Activated T-helper 17 cell treated with anti-CD3 and anti-CD28 coated beads, Interleukin-2, amount 50 U/mL, for 72 hours (primary cell): Measurements from ENCODE around the gene PCDH9. TPM values are rescaled to one million over a fixed set of nuclear protein-coding genes. Genes with fewer than 3 reads are reported as not detected.
"Not testable (repeated sequence)": the region's sequence is repeated elsewhere in the genome, so short reads cannot be mapped to it uniquely, and the experiment has no call there.

Source experiments
- ATAC-seq: fragments of 150-1000 bp; cut with Tn5 transposase; replicated peaks from 2 replicates; pipeline ENCODE4 v1.10.0; 2021; ENCODE audit warnings: mild to moderate bottlenecking, moderate library complexity
- H3K27ac Mint-ChIP-seq: one replicate; pipeline ENCODE4 v1.8.0; 2022; ENCODE audit warnings: mixed read lengths
- H3K27me3 Mint-ChIP-seq: one replicate; pipeline ENCODE4 v1.8.0; 2022; ENCODE audit warnings: mixed read lengths
- H3K36me3 Mint-ChIP-seq: one replicate; pipeline ENCODE4 v1.8.0; 2022; ENCODE audit warnings: low read depth, mild to moderate bottlenecking, mixed read lengths
- H3K4me1 Mint-ChIP-seq: one replicate; pipeline ENCODE4 v1.8.0; 2022; ENCODE audit warnings: mixed read lengths
- H3K4me3 Mint-ChIP-seq: one replicate; pipeline ENCODE4 v1.8.0; 2022; ENCODE audit warnings: mild to moderate bottlenecking, mixed read lengths
- H3K9me3 Mint-ChIP-seq: one replicate; pipeline ENCODE4 v1.8.0; 2022; ENCODE audit warnings: mixed read lengths
- total RNA-seq, 2 donors: library from RNA; stranded (reverse); gene quantifications; one replicate each; pipeline ENCODE4 v1.2.3, GENCODE V29; 2022

The PCDH9 gene
- total RNA-seq, 2 donors from 2014 or later: 0.11 TPM

DNA sequence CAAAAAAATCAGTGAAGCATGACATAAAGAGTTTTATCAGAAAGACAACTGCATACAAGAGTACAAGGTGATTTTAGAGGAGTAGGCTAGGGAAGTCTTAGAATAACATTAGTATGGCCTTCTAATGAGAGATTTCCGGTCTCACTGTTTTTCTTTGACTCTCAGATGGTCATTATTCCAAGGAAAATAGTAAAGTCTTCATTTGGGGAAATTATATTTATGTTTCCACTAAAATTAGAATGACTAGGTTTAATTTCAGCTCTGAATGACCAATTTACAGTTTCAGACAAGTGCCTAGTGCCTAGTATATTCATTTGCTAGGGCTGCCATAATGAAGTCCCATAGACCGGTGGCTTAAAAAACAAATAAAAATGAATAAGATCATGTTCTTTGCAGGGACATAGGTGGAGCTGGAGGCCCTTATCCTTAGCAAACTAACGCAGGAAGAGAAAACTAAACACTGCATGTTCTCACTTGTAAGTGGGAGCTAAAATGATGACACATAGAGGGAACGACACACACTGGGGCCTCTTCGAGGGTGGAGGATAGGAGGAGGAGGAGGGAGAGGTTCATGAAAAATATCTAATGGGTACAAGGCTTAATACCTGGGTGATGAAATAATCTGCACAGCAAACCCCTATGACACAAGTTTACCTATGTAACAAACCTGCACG is 303.1 kb downstream of the PCDH9 start:
- no peak for ATAC-seq
- H3K9me3 Mint-ChIP-seq: peaks cover 6% of the 10 kb centered on the region
- H3K36me3 Mint-ChIP-seq: no peaks in the 10 kb centered on the region
- H3K4me3 Mint-ChIP-seq: no peak overlapping the region
- no peaks in the 10 kb centered on the region for H3K4me1 Mint-ChIP-seq
- H3K27ac Mint-ChIP-seq: no peak overlapping the region
- H3K27me3 Mint-ChIP-seq: no peaks in the 10 kb centered on the region

DNA sequence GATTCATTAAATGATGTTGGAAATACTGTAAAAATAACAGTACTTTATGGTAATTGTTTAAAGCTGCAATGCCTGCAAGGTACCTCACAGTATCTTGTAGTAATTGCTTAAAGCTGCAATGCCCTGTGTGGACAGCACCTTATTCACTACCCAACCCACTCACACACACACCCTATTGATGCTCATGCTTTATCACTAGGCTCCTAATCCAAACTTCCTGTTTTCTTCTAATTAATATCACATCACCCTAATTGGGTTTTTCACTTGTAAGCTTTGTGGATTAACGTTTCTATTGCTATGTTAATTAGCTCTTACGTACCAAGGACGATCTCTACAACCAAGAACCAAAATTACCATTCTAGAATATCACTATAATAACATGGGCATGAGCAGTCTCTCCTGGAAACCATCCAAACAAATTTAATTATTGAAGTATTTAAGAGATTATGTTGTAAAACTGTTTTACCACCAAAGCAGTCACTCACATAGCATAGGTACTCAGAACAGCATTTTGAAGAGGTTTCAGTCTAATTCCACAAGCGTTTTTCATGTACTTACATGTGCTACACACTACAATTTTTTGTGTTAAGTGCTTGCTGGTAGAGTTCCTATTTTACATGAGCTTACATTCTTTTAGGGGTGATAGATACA is 303.8 kb downstream of the PCDH9 start:
- Mint-ChIP-seq H3K27ac (no peak overlapping the region), H3K36me3 (no peaks in the 10 kb centered on the region), H3K4me1 (no peaks in the 10 kb centered on the region), H3K9me3 (peaks cover 6% of the 10 kb centered on the region), H3K4me3 (no peak overlapping the region), H3K27me3 (no peaks in the 10 kb centered on the region)
- no peak for ATAC-seq

DNA sequence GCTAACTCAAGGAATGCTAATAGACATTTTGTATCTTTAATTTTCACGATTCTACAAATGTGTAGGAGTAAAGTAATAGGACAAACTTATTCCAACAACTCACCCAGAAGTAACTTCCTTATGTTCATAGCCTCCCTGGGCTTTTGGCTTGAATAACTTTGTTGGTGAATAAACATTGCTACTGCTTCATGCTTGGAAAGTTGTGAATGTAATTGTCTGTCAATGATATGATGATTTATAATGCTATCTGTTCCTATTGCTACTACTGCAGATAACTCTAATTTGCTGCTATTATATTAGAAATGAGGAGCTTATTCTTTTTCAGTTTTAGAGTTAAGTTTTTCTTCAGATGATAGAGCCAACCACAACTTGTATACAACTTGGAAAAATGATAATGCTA is 307.7 kb downstream of the PCDH9 start:
- no peaks in the 10 kb centered on the region for H3K27me3 Mint-ChIP-seq
- no peak overlapping the region for H3K4me3 Mint-ChIP-seq
- peaks cover 11% of the 10 kb centered on the region for H3K9me3 Mint-ChIP-seq
- no peaks in the 10 kb centered on the region for H3K36me3 Mint-ChIP-seq
- ATAC-seq: no peak
- H3K4me1 Mint-ChIP-seq: no peaks in the 10 kb centered on the region
- H3K27ac Mint-ChIP-seq: no peak overlapping the region

DNA sequence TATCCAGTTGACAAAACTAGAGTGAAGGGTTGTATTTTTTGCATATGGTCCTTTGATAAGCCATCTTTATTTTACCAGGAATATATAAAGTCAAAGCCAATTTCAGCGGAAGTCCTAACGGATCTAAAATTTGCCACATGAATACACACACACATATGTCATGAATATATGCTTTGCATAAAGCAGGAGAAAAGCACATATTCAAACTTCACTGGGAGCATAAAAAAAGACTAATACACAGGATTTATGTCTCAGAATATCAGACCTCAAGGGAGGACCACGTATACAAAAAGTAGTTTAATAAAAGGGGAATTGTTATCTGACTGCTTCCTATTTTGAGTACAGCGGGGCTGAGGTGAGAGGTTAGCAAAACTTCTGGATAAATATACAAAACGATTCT is 308.7 kb downstream of the PCDH9 start:
- H3K27me3 Mint-ChIP-seq: no peaks in the 10 kb centered on the region
- no peaks in the 10 kb centered on the region for H3K36me3 Mint-ChIP-seq
- no peak for ATAC-seq
- peaks cover 8% of the 10 kb centered on the region for H3K9me3 Mint-ChIP-seq
- H3K4me3 Mint-ChIP-seq: no peak overlapping the region
- no peaks in the 10 kb centered on the region for H3K4me1 Mint-ChIP-seq
- no peak overlapping the region for H3K27ac Mint-ChIP-seq

DNA sequence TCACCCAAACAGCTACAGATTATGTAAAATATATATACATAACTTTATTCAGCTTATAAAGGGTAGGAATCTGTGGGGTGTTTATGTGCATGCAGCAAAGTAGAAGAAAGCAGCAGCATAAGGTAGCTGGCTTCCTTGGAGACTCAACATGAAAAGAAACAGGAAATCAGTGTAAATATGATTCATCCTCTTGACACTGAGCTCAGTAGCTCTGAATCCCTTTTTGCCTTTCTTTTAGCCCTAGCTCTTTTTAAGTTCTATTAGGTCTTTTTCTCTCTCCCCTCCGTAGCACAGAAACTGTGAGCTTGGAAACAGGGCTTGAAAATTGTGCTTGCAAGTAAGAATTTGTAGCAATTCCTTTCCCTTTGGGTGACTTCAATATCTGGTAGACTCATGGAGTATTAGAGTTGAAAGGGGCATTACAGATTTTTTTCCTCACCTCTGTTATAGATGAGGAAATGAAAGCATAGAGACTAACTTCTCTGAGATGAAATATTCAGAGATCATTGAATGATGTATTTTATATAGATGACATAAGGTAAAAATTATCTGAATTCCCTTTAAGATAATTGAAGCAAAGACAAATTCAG is 314.4 kb downstream of the PCDH9 start:
- no peaks in the 10 kb centered on the region for H3K36me3 Mint-ChIP-seq
- no peaks in the 10 kb centered on the region for H3K27me3 Mint-ChIP-seq
- H3K27ac Mint-ChIP-seq: no peak overlapping the region
- H3K4me1 Mint-ChIP-seq: no peaks in the 10 kb centered on the region
- H3K4me3 Mint-ChIP-seq: no peak overlapping the region
- no peak for ATAC-seq
- H3K9me3 Mint-ChIP-seq: peaks cover 5% of the 10 kb centered on the region

DNA sequence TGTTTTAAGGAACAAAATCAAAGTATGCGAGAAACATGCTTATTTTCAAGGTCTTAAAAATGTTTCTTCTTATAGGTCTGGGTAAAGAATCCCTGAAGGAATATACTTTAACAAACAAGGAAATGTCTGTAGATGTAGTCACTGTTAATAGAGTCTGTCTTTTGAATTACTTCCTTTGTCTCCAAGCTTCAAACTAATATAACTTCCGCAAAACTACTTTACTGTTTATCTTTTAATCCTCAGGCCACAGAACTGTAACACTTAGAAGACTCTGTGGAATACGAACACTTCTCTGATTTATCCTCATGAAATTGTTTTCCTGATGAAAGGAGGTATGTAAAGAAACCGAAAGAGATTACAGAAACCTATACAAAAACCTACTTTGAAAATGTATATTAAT is 316.0 kb downstream of the PCDH9 start:
- no peak overlapping the region for H3K27ac Mint-ChIP-seq
- H3K27me3 Mint-ChIP-seq: no peaks in the 10 kb centered on the region
- H3K9me3 Mint-ChIP-seq: peaks cover 9% of the 10 kb centered on the region
- H3K36me3 Mint-ChIP-seq: no peaks in the 10 kb centered on the region
- H3K4me3 Mint-ChIP-seq: no peak overlapping the region
- H3K4me1 Mint-ChIP-seq: no peaks in the 10 kb centered on the region
- no peak for ATAC-seq

DNA sequence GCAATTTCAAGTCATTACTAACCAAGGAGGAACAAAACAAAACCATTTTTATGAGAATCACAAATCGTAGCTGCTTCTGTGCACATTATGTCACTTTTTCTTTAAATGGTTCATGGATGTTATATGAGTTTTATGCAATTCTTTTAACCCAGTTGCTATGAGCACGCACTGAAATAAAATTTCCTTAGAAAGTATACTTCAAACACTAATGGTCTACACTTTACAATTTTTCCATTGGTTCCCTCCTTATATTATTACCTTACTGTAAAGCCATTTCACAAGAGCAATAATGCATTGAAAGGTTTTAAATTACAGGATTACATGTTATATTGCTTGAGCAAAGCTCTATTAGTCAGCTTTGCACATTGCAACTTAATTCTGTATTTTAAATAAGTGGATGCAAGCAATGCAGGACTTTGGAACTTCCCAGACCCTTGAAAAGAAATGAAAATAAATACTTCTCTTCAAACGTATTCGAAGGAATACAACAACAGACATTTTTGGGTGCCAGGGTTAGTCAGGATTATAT is 318.7 kb downstream of the PCDH9 start:
- no peak for ATAC-seq
- no peak overlapping the region for H3K27ac Mint-ChIP-seq
- peaks cover 9% of the 10 kb centered on the region for H3K9me3 Mint-ChIP-seq
- H3K4me1 Mint-ChIP-seq: no peaks in the 10 kb centered on the region
- H3K36me3 Mint-ChIP-seq: no peaks in the 10 kb centered on the region
- H3K4me3 Mint-ChIP-seq: no peak overlapping the region
- H3K27me3 Mint-ChIP-seq: no peaks in the 10 kb centered on the region

DNA sequence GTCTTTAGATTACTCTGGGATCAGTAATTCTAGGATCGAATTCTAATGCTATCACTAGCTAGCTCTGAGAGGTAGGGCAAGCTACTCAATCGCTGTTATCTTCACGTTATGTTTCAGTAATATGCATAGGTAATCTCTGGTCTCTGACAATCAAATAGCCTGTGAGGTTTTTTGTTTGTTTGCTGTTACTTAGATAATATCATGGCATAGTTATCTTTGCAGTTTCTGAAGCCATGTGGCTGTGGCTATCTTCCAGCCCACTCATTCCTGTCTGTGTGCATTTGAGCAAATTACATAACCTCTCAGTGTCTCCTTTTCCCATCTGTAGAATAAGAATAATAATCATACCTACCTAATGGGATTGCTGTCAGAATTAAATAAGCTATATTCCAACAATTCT is 330.2 kb downstream of the PCDH9 start:
- no peak for ATAC-seq
- Mint-ChIP-seq H3K36me3 (no peaks in the 10 kb centered on the region), H3K27me3 (no peaks in the 10 kb centered on the region)

DNA sequence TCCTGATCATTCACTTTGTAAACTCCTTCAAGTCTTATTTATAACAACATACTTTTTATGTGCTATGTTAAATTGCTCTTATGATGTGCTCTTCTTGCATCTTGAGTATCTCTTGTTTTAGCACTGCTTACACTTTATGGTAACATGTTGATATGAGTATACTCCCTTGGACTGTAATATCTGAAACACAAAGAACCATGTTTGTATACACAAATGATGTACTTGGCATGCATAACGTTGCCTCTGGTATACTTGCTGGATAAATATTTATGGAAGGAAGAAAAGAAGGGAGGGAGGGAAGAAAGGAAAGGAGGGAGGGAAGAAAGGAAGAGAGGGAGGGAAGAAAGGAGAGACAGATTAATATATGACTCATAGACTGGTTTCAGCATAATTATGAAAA is 333.2 kb downstream of the PCDH9 start:
- H3K4me1 Mint-ChIP-seq: no peaks in the 10 kb centered on the region
- H3K4me3 Mint-ChIP-seq: no peak overlapping the region
- H3K27me3 Mint-ChIP-seq: no peaks in the 10 kb centered on the region
- H3K36me3 Mint-ChIP-seq: no peaks in the 10 kb centered on the region
- H3K9me3 Mint-ChIP-seq: no peaks in the 10 kb centered on the region
- ATAC-seq: no peak
- H3K27ac Mint-ChIP-seq: no peak overlapping the region

More for the DNA sequence above, 330.2 kb downstream of the PCDH9 start:
- no peaks in the 10 kb centered on the region for H3K9me3 Mint-ChIP-seq
- H3K4me1 Mint-ChIP-seq: no peaks in the 10 kb centered on the region
- H3K27ac Mint-ChIP-seq: no peak overlapping the region
- H3K4me3 Mint-ChIP-seq: no peak overlapping the region

DNA sequence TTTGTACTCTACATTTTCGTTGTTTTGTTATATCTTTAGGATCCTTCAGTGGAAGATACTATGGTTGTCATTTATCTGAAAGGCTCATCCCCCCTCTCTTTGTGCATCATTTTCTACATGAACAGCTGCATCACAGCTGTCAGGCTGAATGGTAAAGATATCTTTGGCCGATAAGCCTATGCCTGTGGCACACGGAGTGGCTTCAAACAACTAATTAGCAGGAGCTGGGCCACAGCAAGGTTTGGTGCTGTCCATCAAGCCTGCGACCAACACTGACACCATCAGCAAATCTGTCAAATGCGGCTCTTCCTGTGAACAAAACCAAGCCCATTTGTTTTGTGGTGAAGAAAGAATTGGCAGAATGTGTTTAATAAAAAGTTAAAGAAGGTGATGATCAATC is 334.4 kb downstream of the PCDH9 start:
- H3K4me3 Mint-ChIP-seq: no peak overlapping the region
- H3K9me3 Mint-ChIP-seq: peaks cover 3% of the 10 kb centered on the region
- no peaks in the 10 kb centered on the region for H3K36me3 Mint-ChIP-seq
- no peaks in the 10 kb centered on the region for H3K27me3 Mint-ChIP-seq
- no peak for ATAC-seq
- H3K4me1 Mint-ChIP-seq: no peaks in the 10 kb centered on the region
- H3K27ac Mint-ChIP-seq: no peak overlapping the region

DNA sequence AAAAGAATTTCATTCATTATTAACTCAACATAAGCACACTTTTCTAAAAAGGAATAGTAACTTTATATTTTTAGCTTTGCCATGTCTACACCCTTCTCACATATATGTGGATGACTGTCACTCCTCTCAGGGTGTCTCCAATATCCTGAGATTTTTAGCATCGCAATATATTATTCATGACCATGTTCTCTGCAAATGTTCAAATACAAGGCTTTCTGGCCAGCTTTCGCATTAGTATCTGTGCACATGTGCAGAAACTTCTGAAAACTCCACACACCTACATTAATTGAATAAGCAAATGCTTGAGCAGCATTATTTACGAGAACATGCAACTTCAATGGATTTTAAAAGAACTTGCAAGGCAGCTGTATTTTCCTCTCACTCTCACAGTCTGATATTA is 334.8 kb downstream of the PCDH9 start:
- Mint-ChIP-seq H3K36me3 (no peaks in the 10 kb centered on the region), H3K9me3 (peaks cover 5% of the 10 kb centered on the region), H3K27ac (no peak overlapping the region), H3K4me3 (no peak overlapping the region), H3K4me1 (no peaks in the 10 kb centered on the region), H3K27me3 (no peaks in the 10 kb centered on the region)
- no peak for ATAC-seq

DNA sequence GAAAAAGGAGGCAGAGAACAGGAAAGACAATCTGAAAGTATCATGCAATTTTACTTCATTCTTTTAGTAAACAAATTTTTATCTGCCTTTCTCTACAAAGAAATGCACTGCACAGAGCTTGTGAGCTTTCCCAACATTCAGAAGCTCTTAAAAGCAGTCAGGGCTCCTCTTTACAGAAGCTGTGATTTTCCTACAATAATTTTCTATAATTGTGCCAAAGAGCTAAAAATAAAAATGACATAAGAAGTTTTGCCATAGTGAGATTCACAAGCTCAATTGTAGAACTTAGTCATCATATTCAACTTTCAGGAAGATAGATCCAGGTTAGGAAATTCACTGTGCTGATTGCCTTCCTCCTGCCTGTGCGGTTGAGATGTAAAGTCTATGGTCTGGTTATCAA is 341.4 kb downstream of the PCDH9 start:
- no peak overlapping the region for H3K4me3 Mint-ChIP-seq
- no peaks in the 10 kb centered on the region for H3K27me3 Mint-ChIP-seq
- H3K4me1 Mint-ChIP-seq: no peaks in the 10 kb centered on the region
- H3K27ac Mint-ChIP-seq: no peak overlapping the region
- H3K9me3 Mint-ChIP-seq: peaks cover 8% of the 10 kb centered on the region
- H3K36me3 Mint-ChIP-seq: no peaks in the 10 kb centered on the region
- no peak for ATAC-seq

DNA sequence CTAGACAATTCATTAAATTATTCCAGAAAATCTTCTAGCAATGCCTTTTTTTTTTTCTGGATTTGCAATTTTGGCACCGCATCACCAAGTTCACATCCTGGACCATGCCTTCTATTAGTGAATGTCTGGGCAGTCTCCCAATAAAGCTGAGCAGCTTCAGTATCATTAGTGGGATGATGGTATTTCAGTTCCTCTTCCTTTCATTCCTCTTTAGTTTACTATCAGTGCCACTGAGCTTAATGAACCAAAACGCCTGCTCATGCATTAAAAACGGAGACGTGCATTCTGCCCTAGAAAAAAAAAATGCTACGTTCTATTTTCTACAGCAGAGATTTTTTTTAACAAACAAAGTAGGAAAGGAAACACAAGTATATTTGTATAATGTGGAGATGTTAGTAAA is 343.0 kb downstream of the PCDH9 start:
- Mint-ChIP-seq H3K4me1 (no peaks in the 10 kb centered on the region), H3K27ac (no peak overlapping the region), H3K9me3 (peaks cover 8% of the 10 kb centered on the region), H3K27me3 (no peaks in the 10 kb centered on the region), H3K4me3 (no peak overlapping the region), H3K36me3 (no peaks in the 10 kb centered on the region)
- ATAC-seq: no peak

DNA sequence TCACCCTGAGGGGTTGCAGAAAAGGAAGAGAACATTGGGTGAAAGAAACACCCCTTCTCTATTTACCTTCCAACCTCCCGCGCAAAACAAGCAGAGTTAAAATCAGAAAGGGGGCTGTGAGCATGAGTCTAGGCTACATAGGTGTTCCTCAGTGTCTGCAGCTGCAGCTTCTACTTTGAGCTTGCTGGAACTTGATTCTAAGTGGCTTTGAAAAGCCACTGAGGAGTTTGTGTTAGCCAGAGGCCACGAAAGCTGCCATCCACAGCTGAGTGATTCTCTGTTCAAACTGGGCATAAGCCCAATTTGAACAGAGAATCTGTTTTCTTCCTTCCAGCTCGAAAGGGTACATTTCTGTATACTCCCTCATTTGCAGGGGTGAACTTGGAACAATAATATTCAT is 343.9 kb downstream of the PCDH9 start:
- no peaks in the 10 kb centered on the region for H3K27me3 Mint-ChIP-seq
- no peak for ATAC-seq
- H3K36me3 Mint-ChIP-seq: no peaks in the 10 kb centered on the region
- no peak overlapping the region for H3K27ac Mint-ChIP-seq
- no peak overlapping the region for H3K4me3 Mint-ChIP-seq
- H3K9me3 Mint-ChIP-seq: peaks cover 9% of the 10 kb centered on the region
- no peaks in the 10 kb centered on the region for H3K4me1 Mint-ChIP-seq

DNA sequence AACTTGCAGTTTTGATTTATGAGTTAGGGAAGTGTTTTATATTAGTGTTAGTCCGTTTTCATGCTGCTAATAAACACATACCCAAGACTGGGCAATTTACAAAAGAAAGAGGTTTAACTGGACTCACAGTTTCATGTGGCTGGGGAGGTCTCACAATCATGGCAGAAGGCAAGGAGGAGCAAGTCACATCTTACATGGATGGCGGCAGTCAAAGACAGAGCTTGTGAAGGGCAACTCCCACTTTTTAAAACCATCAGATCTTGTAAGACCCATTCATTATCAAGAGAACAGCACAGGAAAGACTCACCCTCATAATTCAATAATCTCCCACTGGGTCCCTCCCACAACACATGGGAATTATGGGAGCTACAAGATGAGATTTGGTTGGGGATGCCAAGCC is 349.0 kb downstream of the PCDH9 start:
- not testable (repeated sequence) for H3K27ac Mint-ChIP-seq, H3K4me1 Mint-ChIP-seq, H3K27me3 Mint-ChIP-seq, H3K4me3 Mint-ChIP-seq, ATAC-seq, H3K36me3 Mint-ChIP-seq, H3K9me3 Mint-ChIP-seq
